Peyer's patch (tissue), 4 donors: ENCODE measurements around the gene DNAI7.

Source experiments
- POLR2A ChIP-seq, 2 donors: fragments of 450-650 bp; IDR thresholded peaks; one replicate each; pipeline ENCODE4 v1.5.1; 2017; ENCODE audit warnings: antibody characterized with exemption in 2 of 2, mild to moderate bottlenecking in 2 of 2, moderate library complexity in 2 of 2
- TF ChIP-seq, protein P1 (sequence below), 6 experiments: fragments of 450-650 bp in 4 of 6; fragments of 200-600 bp in 2 of 6; sonication (generic) in 1 of 6; IDR thresholded peaks; one replicate each; pipeline ENCODE4 v1.5.1; 2017 to 2019; ENCODE audit warnings: antibody characterized with exemption in 6 of 6, mild to moderate bottlenecking in 3 of 6, moderate library complexity in 1 of 6

DNA sequence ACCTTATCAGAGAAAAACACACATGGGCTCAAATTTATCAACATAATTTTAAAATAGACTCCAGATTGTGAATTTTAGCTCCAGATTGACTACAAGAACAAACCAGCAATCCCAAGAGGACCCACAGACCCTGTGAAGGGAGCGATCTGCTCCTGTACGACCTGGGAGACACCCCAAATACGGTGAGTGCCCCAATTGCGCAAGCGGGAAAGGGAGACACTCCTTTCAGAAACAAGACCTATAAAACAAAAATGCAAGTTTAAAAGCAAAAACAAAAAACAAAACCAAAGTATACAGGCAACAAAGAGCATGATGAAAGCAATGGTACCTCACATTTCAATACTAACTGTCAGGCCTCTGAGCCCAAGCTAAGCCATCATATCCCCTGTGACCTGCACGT is 32.1 kb downstream of the DNAI7 start:
- TF ChIP-seq, protein P1, sequence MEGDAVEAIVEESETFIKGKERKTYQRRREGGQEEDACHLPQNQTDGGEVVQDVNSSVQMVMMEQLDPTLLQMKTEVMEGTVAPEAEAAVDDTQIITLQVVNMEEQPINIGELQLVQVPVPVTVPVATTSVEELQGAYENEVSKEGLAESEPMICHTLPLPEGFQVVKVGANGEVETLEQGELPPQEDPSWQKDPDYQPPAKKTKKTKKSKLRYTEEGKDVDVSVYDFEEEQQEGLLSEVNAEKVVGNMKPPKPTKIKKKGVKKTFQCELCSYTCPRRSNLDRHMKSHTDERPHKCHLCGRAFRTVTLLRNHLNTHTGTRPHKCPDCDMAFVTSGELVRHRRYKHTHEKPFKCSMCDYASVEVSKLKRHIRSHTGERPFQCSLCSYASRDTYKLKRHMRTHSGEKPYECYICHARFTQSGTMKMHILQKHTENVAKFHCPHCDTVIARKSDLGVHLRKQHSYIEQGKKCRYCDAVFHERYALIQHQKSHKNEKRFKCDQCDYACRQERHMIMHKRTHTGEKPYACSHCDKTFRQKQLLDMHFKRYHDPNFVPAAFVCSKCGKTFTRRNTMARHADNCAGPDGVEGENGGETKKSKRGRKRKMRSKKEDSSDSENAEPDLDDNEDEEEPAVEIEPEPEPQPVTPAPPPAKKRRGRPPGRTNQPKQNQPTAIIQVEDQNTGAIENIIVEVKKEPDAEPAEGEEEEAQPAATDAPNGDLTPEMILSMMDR (IDR thresholded peaks at IDR 0.05), result no peak
- TF ChIP-seq POLR2A (IDR thresholded peaks at IDR 0.05), result no peak
